ELF-1 (cell line): ENCODE data around the gene CDH18.

ENCODE experiments used
- DNase-seq: peaks from one replicate; pipeline ENCODE4 v3.0.0-alpha.2; 2016; ENCODE audit warnings: low read depth, low spot score

CDH18 gene

GRCh38 chr5:19462019-19462418 lies 526.0 kb downstream of the CDH18 start:
- no peak for DNase-seq

DNA sequence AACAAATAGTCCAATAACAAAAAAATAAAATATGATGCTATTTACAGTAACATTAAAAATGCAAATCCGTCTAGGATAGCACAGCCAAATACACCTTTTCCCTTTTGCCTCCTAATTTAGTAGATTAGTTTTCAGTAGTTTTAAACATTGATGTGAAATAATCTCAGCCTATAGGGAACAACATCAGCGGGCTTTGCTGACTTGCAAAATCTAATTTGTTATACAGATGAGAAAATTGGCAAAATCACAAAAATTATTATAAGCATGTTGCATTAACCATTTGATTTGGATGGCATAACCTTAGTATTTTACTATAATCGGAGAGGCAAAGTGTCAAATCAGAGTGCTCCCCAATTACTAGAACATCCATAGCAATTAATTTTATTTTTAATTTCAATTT lies 563.5 kb downstream of the CDH18 start:
- no peak for DNase-seq
